NCI-H2171 (cell line): Measurements from ENCODE around the gene TBX18.

Experiments used
- DNase-seq: peaks from one replicate; lab custom pipeline; 2025; lab: John Stamatoyannopoulos, UW

The TBX18 gene

DNA sequence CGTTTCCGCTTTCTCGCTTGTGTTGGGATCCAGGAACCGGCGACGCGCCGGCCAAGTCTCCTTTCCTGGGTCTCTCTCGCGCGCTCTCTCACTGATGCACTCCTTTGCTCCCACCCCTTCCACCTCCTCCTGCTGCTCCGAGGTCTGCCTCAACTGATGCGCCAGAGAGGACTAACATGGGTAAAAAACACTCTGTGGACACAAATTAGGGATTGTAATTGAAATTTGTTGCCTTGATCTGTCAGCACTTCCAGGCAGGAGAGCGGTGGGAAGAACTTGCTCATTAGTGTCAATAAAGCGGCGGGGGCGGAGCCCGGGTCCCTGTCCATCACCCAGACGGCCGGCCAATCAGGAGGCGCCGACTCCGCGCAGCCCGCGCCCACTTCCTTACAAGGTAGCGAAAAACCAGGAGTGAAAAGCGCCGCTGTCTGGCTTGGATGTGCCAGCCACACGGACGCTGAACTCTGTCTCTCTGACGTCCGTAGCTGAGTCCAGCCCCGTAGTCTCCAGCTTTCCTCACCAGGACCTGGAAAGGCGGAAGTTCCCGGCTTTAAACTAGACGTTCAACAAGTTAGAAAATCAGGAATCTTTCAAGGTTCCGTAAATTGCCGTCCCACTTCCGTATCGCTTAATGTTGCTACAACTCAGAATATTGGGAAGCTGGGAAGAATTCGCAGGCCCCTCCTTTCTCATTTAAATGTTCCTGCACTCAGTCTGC is at the start of gene TBX18:
TBX18 (minus strand) TSS at position 267 of the 718 bp plus-strand sequence. CDS start 417 bp downstream, outside the sequence.
- DNase-seq: peak; percentile 0

- no peak for DNase-seq
Measured at GRCh38 chr6:84811351-84811750, 47.0 kb upstream of the TBX18 start.

DNA sequence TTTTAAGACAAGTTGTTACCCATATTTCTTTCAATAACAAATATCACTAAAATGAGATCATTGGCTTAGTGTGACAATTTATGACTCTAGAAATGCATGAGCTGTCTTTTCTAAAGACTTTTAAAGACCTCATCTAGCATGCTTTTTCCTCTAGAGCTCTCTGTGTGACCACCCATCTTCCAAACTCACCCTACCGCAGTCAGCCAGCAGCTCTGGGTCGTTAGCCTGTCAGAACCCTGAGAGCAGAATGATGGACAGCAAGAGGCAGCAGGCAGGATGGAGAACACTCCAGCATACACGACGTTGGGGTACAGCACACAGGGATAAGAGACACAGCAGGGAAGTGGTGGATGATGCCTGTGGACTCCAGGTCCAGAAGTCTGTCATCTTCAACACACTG is 45.1 kb upstream of the TBX18 start:
- no peak for DNase-seq

- no peak for DNase-seq
Measured at GRCh38 chr6:84808491-84809061, 44.2 kb upstream of the TBX18 start.

DNA sequence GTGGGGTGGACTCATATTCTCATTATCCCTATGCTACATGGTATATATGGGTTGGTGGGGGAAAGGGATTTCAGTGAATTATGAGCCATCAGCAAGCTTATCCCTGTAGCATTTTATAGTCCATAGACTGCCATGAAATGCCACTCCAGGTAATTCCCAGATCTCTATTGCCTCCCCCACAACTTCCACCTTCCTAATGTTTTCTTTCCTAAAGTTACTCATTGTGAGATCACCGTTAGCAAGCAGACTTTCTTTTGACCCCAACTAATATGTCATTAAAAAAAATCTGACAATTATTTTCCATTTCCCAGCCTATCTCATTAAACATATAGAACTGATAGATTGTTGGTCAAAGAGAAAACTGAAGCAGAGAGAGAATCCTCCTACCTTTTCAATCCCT is 40.7 kb upstream of the TBX18 start:
- DNase-seq: no peak

DNA sequence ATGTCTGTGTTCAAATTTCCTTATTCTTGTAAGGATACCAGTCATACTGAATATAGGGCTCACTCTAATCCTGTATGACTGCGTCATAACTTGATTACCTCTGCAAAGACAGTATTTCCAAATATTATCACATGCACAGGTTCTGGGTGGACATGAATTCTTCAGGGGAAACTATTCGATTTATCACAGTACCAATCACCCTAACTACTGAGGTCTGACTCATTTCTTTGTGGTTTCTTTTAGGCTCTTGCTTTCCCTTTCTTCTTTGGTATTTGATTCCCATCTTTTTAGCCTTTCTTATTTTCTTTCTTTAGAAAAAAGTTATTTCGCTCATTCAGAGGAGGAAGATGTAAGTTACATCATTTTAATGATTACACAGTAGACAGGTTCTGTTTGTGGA is 40.3 kb upstream of the TBX18 start:
- DNase-seq: no peak

GRCh38 chr6:84801250-84801649 is 36.9 kb upstream of the TBX18 start:
- DNase-seq: no peak

- no peak for DNase-seq
Measured at GRCh38 chr6:84798257-84798656, 33.9 kb upstream of the TBX18 start.

DNA sequence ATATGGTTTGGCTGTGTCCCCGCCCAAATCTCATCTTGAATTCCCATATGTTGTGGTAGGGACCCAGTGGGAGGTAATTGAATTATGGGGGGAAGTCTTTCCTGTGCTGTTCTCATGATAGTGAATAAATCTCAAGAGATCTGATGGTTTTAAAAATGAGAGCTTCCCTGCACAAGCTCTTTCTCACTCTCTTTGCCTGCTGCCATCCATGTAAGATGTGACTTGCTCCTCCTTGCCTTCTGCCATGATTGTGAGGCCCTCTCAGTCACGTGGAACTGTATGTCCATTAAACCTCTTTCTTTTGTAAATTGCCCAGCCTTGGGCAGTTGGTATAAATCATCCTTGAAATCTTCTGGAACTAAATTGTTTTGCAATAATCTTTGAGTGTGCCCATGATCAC is 31.9 kb upstream of the TBX18 start:
- no peak for DNase-seq

- no peak for DNase-seq
Measured at GRCh38 chr6:84791927-84792326, 27.5 kb upstream of the TBX18 start.

DNA sequence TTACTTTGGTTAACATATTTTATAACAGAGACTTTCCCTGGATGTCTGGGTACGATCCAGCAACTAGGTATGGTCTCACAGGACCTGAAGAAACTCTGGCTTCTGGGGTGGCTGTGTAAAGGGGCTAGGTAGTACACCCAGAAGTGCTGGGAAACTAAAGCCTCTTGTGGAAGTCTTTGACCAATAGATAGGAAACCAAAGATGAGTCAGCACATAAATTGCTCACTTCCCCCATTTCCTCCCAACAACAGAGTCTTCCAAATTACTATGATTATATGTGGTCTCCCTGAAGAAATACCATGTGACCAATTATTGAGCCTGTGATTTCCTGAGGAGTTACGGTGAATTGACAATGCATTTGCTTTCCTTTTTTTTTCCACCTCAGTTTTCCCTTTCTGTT is 26.8 kb upstream of the TBX18 start:
- DNase-seq: no peak

DNA sequence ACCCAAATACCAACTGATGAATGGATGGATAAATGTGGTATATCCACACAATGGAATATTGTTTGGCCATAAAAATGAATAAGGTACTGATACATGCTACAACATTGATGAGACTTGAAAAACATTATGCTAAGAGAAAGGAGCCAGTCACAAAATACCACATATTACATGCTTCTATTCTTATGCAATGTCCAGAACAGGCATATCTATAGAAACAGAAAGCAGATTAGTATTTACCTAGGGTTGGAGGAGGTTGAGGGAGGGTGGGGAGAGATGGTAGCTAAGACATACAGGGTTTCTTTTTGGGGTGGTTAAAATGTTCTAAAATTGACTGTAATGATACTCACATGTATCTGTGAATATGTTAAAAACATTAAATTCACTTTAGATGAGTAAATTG is 24.8 kb upstream of the TBX18 start:
- DNase-seq: no peak

GRCh38 chr6:84788689-84789088 is 24.3 kb upstream of the TBX18 start:
- no peak for DNase-seq

- DNase-seq: no peak
Measured at GRCh38 chr6:84785671-84786070, 21.3 kb upstream of the TBX18 start.

- no peak for DNase-seq
Measured at GRCh38 chr6:84779917-84780316, 15.5 kb upstream of the TBX18 start.

DNA sequence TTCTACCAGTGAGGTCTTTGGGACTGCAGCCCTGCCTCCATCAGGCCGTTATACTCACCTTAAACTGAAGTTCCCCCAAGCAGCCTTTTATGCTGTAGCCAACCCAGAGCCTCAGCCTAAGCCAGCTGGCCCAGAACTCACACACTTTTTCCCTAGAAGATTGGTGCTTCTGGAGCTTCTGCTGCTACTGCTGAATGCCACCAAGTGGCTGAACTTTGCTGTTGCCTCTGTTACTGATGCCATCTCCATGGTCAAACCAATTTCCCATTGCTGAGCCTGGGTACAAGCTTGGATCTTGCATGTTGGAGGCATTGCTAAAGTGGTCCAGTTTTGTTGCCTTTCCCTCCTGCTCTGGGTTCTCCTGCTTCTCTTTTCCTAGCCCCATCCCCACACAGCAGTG is 15.0 kb upstream of the TBX18 start:
- no peak for DNase-seq

DNA sequence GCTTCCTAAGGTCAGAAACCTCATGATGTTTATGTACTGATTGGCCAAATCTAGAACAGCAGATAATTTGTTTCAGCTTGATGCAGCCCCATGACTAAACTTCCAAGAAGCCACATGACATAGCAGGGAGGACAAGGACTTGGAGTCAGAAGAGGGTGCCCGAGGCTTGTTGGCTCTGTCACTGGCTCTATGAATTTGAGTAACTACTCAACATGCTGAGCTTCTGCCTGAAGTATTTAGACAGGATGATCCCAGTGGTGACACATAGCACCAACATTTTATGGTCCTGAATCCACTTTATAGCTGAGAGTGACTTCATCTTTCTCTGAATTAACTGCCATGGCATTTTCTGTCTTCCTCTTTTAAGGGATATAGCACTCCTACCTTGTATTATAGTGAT is 13.5 kb upstream of the TBX18 start:
- no peak for DNase-seq

- DNase-seq: no peak
Measured at GRCh38 chr6:84776392-84776791, 12.0 kb upstream of the TBX18 start.

DNA sequence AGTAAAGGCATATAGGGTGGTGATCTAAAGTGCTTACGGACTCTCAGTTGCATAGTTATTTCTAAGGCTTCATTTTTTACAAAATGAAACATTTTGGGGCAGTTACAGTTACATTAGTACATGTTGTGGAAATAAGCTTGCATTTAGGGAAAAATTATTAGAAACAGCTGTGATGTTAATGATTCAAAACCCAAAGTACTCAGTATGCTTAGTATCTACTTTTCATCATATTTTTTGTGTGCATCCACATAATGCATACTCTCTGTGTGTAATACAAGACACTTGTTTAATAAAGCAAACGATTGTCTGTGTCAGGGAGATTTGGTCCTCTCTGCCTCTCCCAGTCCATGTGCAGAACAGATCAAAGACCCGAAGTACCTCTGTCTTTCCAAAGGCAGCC is 11.4 kb upstream of the TBX18 start:
- no peak for DNase-seq

- no peak for DNase-seq
Measured at GRCh38 chr6:84774985-84775284, 10.5 kb upstream of the TBX18 start.

GRCh38 chr6:84774157-84774984 is 10.0 kb upstream of the TBX18 start:
- no peak for DNase-seq

GRCh38 chr6:84773431-84774156 is 9.2 kb upstream of the TBX18 start:
- peak; percentile 7 for DNase-seq

- no peak for DNase-seq
Measured at GRCh38 chr6:84773133-84773430, 8.7 kb upstream of the TBX18 start.
